ENCODE data around the gene RPS6KA5.
"Not testable (repeated sequence)": the region's sequence is repeated elsewhere in the genome, so short reads cannot be mapped to it uniquely, and the experiment has no call there.

RPS6KA5 gene

GRCh38 chr14:91040545-91040944 is 19.9 kb downstream of the RPS6KA5 start:
- DNase-seq (ENCODE audit: low read depth): no peak
- no peak for TF ChIP-seq CTCF (IDR thresholded peaks at IDR 0.05; ENCODE audit: control insufficient read depth, extremely low read depth, insufficient read depth)
- no peak overlapping the region for H3K4me3 ChIP-seq (ENCODE audit: low read depth, low read length)

GRCh38 chr14:91038439-91038838 is 22.0 kb downstream of the RPS6KA5 start:
- no peak for TF ChIP-seq CTCF (IDR thresholded peaks at IDR 0.05; ENCODE audit: control insufficient read depth, extremely low read depth, insufficient read depth)
- no peak overlapping the region for H3K4me3 ChIP-seq (ENCODE audit: low read depth, low read length)
- no peak for DNase-seq (ENCODE audit: low read depth)

GRCh38 chr14:91036741-91037469 is 23.5 kb downstream of the RPS6KA5 start:
- TF ChIP-seq CTCF (IDR thresholded peaks at IDR 0.05; ENCODE audit: control insufficient read depth, extremely low read depth, insufficient read depth): no peak
- DNase-seq (ENCODE audit: low read depth): no peak
- H3K4me3 ChIP-seq (ENCODE audit: low read depth, low read length): no peak overlapping the region

GRCh38 chr14:91035855-91036254 is 24.6 kb downstream of the RPS6KA5 start:
- DNase-seq (ENCODE audit: low read depth): no peak
- H3K4me3 ChIP-seq (ENCODE audit: low read depth, low read length): no peak overlapping the region
- no peak for TF ChIP-seq CTCF (IDR thresholded peaks at IDR 0.05; ENCODE audit: control insufficient read depth, extremely low read depth, insufficient read depth)

GRCh38 chr14:91034379-91034778 is 26.1 kb downstream of the RPS6KA5 start:
- not testable (repeated sequence) for H3K4me3 ChIP-seq (ENCODE audit: low read depth, low read length); DNase-seq (ENCODE audit: low read depth)

- DNase-seq (ENCODE audit: low read depth): no peak
- no peak overlapping the region for H3K4me3 ChIP-seq (ENCODE audit: low read depth, low read length)
- no peak for TF ChIP-seq CTCF (IDR thresholded peaks at IDR 0.05; ENCODE audit: control insufficient read depth, extremely low read depth, insufficient read depth)
Observed at GRCh38 chr14:91032248-91032647, 28.2 kb downstream of the RPS6KA5 start.

GRCh38 chr14:91031666-91032065 is 28.8 kb downstream of the RPS6KA5 start:
- TF ChIP-seq CTCF (IDR thresholded peaks at IDR 0.05; ENCODE audit: control insufficient read depth, extremely low read depth, insufficient read depth): no peak
- no peak for DNase-seq (ENCODE audit: low read depth)
- no peak overlapping the region for H3K4me3 ChIP-seq (ENCODE audit: low read depth, low read length)

All from LNCaP clone FGC (cell line).